Lower leg skin (tissue), 3 donors: ENCODE measurements around the gene SNX4.

Experiments used
- POLR2A ChIP-seq, 2 donors: fragments of 450-650 bp; IDR thresholded peaks; one replicate each; pipeline ENCODE4 v1.6.1; 2016 to 2017; ENCODE audit warnings: antibody characterized with exemption in 2 of 2, mild to moderate bottlenecking in 1 of 2, moderate library complexity in 1 of 2
- TF ChIP-seq, protein P1 (sequence below), 3 donors: fragments of 450-650 bp; IDR thresholded peaks; one replicate each; pipeline ENCODE4 v1.5.1; 2016; ENCODE audit warnings: antibody characterized with exemption in 3 of 3, mild to moderate bottlenecking in 3 of 3, moderate library complexity in 2 of 3

DNA sequence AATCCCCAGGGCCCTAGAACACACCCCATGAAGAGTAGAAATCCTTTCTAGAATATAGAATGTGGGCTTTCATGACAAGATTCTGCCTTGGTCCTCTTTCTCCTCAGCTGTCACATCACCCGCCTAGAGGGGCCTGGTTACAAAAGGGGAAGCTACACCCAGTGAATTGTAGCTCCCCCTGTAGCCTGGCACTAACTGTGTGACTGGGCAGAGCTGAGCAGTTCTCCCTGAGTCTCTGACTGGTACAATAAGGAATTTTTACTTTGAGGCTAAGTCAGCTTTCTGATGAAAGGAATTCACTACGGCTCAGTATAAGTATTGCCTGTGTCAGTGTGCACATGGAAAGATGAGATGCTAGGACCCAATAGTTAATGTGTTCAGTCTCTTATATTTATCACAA, 116.2 kb downstream of the SNX4 start:
- TF ChIP-seq, protein P1, sequence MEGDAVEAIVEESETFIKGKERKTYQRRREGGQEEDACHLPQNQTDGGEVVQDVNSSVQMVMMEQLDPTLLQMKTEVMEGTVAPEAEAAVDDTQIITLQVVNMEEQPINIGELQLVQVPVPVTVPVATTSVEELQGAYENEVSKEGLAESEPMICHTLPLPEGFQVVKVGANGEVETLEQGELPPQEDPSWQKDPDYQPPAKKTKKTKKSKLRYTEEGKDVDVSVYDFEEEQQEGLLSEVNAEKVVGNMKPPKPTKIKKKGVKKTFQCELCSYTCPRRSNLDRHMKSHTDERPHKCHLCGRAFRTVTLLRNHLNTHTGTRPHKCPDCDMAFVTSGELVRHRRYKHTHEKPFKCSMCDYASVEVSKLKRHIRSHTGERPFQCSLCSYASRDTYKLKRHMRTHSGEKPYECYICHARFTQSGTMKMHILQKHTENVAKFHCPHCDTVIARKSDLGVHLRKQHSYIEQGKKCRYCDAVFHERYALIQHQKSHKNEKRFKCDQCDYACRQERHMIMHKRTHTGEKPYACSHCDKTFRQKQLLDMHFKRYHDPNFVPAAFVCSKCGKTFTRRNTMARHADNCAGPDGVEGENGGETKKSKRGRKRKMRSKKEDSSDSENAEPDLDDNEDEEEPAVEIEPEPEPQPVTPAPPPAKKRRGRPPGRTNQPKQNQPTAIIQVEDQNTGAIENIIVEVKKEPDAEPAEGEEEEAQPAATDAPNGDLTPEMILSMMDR (IDR thresholded peaks at IDR 0.05) = no peak
- TF ChIP-seq POLR2A (IDR thresholded peaks at IDR 0.05) = no peak
